HepG2 (cell line): ENCODE results near the gene CGB8. TPM values are rescaled to one million over a fixed set of nuclear protein-coding genes. Genes with fewer than 3 reads are reported as not detected.

Source experiments
- KLF13 ChIP-seq: sonication (generic); formaldehyde crosslinking; IDR thresholded peaks from 2 replicates; pipeline ENCODE4 v1.4.0; 2020; ENCODE audit warnings: mild to moderate bottlenecking, missing genetic modification reagents
- MEIS2 ChIP-seq: sonication (generic); formaldehyde crosslinking; IDR thresholded peaks from 2 replicates; pipeline ENCODE4 v1.9.0; 2021; ENCODE audit warnings: mild to moderate bottlenecking, missing genetic modification reagents
- MIXL1 ChIP-seq: IDR thresholded peaks from 2 replicates; pipeline ENCODE4 v1.6.1; 2016
- NFATC3 ChIP-seq: sonication (generic); formaldehyde crosslinking; IDR thresholded peaks from 2 replicates; pipeline ENCODE4 v1.5.1; 2020; ENCODE audit warnings: mild to moderate bottlenecking, missing genetic modification reagents
- NFYC ChIP-seq: IDR thresholded peaks from 2 replicates; pipeline ENCODE4 v1.6.1; 2016; ENCODE audit warnings: missing genetic modification reagents, missing compliant biosample characterization
- SNAI1 ChIP-seq: sonication (generic); formaldehyde crosslinking; IDR thresholded peaks from 2 replicates; pipeline ENCODE4 v1.5.0; 2020; ENCODE audit warnings: mild to moderate bottlenecking, missing genetic modification reagents, borderline replicate concordance
- TCF7L2 ChIP-seq: IDR thresholded peaks from 2 replicates; pipeline ENCODE4 v1.6.1; 2011; ENCODE audit warnings: mild to moderate bottlenecking, low read depth, low read length, moderate library complexity
- YY1 ChIP-seq: IDR thresholded peaks from 2 replicates; pipeline ENCODE4 v1.6.1; 2011; ENCODE audit warnings: low read length, low read depth, moderate library complexity, mild to moderate bottlenecking; ENCODE audit not compliant: insufficient read depth, insufficient replicate concordance
- ZKSCAN8 ChIP-seq: IDR thresholded peaks from 2 replicates; pipeline ENCODE4 v1.6.1; 2016; ENCODE audit warnings: borderline replicate concordance, missing genetic modification reagents, missing compliant biosample characterization
- ZNF549 ChIP-seq: sonication (generic); formaldehyde crosslinking; IDR thresholded peaks from 2 replicates; pipeline ENCODE4 v1.5.0; 2020; ENCODE audit warnings: missing genetic modification reagents
- ZNF616 ChIP-seq: sonication (generic); formaldehyde crosslinking; IDR thresholded peaks from 2 replicates; pipeline ENCODE4 v1.5.0; 2020; ENCODE audit warnings: low read depth, mild to moderate bottlenecking, missing genetic modification reagents
- ZNF75D ChIP-seq: sonication (generic); formaldehyde crosslinking; IDR thresholded peaks from 2 replicates; pipeline ENCODE4 v1.8.1; 2023; ENCODE audit warnings: missing genetic modification reagents, mild to moderate bottlenecking, borderline replicate concordance
- ZSCAN9 ChIP-seq: IDR thresholded peaks from 2 replicates; pipeline ENCODE4 v1.6.1; 2016; ENCODE audit warnings: borderline replicate concordance
- polyA plus RNA-seq, 8 experiments: library from polyadenylated mRNA; depleted of rRNA in 3 of 8; stranded (reverse) in 7 of 8; unstranded in 1 of 8; fragments of >200 nt; fragmentation: Illumina TruSeq in 4 of 8; extraction: Trizol in 4 of 8; gene quantifications; 2 replicates each; pipeline versions ENCODE4 v1.2.1 to v1.2.3, GENCODE V29; 2011 to 2016; ENCODE audit warnings: low read depth in 4 of 8, missing spikeins in 1 of 8, mixed read lengths in 1 of 8; ENCODE audit not compliant: insufficient read depth in 1 of 8
- total RNA-seq, 5 experiments: library from RNA; depleted of rRNA; stranded (reverse); fragments of >200 nt; fragmentation: Illumina TruSeq; extraction: Trizol; gene quantifications; 2 replicates each; pipeline ENCODE4 v1.2.3, GENCODE V29; 2016; ENCODE audit warnings: low read depth in 1 of 5
- TF ChIP-seq, protein P1 (sequence below): sonication (generic); formaldehyde crosslinking; IDR thresholded peaks from one replicate; pipeline ENCODE4 v1.5.1; 2020; ENCODE audit warnings: mild to moderate bottlenecking, missing genetic modification reagents; ENCODE audit errors: not compliant biosample characterization
- TF ChIP-seq, protein P2 (sequence below): sonication (generic); formaldehyde crosslinking; IDR thresholded peaks from 2 replicates; pipeline ENCODE4 v1.8.0; 2022; ENCODE audit warnings: mild to moderate bottlenecking, missing genetic modification reagents, borderline replicate concordance
- TF ChIP-seq, protein P3 (sequence below): sonication (generic); formaldehyde crosslinking; conservative IDR thresholded peaks from 2 replicates; pipeline ENCODE4 v1.4.0; 2020; ENCODE audit warnings: missing genetic modification reagents

The CGB8 gene
- total and polyA plus RNA-seq, 2 of the 13 experiments (the other 11 are each of a cell fraction or from before 2014, with no cell fraction given): not detected

DNA sequence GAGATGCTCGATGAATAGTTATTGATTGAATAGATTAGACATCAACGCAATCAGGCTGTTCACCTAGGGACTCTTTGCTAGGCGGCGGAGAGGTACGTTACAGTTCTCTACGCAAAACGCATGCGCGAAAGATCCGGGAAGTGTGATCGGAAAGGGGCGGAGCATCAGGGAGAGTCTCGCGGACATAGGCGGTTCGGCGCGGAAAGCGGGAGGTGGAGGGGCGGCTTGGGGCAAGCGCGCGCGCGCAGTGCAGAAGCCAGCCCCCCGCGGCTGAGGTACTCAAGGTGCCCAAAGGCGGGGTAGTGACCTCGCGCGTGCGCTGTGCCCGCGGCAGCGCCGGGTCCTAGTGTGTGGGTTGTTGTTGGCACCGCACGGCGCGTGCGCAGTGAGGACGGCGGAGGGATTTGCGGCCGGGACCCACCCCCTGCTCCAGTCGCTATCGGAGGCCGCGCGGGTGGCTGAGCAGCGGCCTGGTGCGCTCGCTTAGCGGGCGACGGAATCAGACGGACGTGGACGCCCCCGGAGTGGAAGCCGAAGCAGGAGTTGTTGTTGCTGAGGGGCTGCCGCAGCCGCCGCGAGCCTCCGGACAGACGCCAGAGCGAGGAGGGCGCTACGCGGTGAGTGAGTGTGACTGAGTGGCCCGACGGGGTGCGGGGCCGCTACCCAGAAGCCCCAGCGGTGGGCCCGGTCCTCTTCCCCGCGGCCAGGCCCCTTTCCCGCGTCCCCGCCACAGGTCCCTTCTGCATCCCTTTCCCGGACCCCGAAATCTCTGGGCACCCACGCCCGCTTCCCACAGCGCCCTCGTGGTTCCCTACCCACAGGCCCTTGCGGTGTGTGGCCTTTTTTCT, 36.3 kb upstream of the CGB8 start, which contains the start of gene SNRNP70 (continued):
- TF ChIP-seq, protein P1, sequence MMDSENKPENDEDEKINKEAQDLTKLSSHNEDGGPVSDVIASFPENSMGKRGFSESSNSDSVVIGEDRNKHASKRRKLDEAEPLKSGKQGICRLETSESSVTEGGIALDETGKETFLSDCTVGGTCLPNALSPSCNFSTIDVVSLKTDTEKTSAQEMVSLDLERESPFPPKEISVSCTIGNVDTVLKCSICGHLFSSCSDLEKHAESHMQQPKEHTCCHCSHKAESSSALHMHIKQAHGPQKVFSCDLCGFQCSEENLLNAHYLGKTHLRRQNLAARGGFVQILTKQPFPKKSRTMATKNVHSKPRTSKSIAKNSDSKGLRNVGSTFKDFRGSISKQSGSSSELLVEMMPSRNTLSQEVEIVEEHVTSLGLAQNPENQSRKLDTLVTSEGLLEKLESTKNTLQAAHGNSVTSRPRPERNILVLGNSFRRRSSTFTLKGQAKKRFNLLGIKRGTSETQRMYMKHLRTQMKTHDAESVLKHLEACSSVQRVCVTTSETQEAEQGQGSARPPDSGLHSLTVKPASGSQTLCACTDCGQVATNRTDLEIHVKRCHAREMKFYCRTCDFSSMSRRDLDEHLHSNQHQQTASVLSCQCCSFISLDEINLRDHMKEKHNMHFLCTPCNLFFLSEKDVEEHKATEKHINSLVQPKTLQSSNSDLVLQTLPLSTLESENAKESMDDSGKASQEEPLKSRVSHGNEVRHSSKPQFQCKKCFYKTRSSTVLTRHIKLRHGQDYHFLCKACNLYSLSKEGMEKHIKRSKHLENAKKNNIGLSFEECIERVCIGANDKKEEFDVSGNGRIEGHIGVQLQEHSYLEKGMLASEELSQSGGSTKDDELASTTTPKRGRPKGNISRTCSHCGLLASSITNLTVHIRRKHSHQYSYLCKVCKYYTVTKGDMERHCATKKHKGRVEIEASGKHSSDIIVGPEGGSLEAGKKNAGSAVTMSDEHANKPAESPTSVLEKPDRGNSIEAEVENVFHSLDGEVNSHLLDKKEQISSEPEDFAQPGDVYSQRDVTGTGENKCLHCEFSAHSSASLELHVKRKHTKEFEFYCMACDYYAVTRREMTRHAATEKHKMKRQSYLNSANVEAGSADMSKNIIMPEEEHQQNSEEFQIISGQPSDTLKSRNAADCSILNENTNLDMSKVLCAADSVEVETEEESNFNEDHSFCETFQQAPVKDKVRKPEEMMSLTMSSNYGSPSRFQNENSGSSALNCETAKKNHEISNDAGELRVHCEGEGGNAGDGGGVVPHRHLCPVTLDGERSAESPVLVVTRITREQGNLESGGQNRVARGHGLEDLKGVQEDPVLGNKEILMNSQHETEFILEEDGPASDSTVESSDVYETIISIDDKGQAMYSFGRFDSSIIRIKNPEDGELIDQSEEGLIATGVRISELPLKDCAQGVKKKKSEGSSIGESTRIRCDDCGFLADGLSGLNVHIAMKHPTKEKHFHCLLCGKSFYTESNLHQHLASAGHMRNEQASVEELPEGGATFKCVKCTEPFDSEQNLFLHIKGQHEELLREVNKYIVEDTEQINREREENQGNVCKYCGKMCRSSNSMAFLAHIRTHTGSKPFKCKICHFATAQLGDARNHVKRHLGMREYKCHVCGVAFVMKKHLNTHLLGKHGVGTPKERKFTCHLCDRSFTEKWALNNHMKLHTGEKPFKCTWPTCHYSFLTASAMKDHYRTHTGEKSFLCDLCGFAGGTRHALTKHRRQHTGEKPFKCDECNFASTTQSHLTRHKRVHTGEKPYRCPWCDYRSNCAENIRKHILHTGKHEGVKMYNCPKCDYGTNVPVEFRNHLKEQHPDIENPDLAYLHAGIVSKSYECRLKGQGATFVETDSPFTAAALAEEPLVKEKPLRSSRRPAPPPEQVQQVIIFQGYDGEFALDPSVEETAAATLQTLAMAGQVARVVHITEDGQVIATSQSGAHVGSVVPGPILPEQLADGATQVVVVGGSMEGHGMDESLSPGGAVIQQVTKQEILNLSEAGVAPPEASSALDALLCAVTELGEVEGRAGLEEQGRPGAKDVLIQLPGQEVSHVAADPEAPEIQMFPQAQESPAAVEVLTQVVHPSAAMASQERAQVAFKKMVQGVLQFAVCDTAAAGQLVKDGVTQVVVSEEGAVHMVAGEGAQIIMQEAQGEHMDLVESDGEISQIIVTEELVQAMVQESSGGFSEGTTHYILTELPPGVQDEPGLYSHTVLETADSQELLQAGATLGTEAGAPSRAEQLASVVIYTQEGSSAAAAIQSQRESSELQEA (CRISPR knock-in tag): no peak
- TF ChIP-seq, protein P2, sequence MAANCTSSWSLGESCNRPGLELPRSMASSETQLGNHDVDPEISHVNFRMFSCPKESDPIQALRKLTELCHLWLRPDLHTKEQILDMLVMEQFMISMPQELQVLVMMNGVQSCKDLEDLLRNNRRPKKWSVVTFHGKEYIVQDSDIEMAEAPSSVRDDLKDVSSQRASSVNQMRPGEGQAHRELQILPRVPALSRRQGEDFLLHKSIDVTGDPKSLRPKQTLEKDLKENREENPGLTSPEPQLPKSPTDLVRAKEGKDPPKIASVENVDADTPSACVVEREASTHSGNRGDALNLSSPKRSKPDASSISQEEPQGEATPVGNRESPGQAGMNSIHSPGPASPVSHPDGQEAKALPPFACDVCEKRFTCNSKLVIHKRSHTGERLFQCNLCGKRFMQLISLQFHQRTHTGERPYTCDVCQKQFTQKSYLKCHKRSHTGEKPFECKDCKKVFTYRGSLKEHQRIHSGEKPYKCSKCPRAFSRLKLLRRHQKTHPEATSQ (CRISPR knock-in tag): peak; percentile 58
- TF ChIP-seq NFATC3 (CRISPR knock-in tag): no peak
- no peak for TF ChIP-seq ZKSCAN8 (CRISPR knock-in tag)
- peak; percentile 48 for TF ChIP-seq MIXL1 (CRISPR knock-in tag)
- TF ChIP-seq, protein P3, sequence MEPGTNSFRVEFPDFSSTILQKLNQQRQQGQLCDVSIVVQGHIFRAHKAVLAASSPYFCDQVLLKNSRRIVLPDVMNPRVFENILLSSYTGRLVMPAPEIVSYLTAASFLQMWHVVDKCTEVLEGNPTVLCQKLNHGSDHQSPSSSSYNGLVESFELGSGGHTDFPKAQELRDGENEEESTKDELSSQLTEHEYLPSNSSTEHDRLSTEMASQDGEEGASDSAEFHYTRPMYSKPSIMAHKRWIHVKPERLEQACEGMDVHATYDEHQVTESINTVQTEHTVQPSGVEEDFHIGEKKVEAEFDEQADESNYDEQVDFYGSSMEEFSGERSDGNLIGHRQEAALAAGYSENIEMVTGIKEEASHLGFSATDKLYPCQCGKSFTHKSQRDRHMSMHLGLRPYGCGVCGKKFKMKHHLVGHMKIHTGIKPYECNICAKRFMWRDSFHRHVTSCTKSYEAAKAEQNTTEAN (CRISPR knock-in tag): peak; percentile 56; the same call in 1 of the 2 replicates
- TF ChIP-seq MEIS2 (CRISPR knock-in tag): peak; percentile 80
- no peak for TF ChIP-seq TCF7L2
- TF ChIP-seq ZNF616 (CRISPR knock-in tag): peak; percentile 92; the same call in 1 of the 2 replicates
- TF ChIP-seq ZNF75D (CRISPR knock-in tag): no peak
- peak; percentile 85; the same call in 1 of the 2 replicates for TF ChIP-seq SNAI1 (CRISPR knock-in tag)
- no peak for TF ChIP-seq KLF13
- TF ChIP-seq YY1: peak; percentile 44
- TF ChIP-seq NFYC (CRISPR knock-in tag): peak; percentile 25; the same call in 1 of the 2 replicates
- TF ChIP-seq ZNF549 (CRISPR knock-in tag): peak; percentile 46; the same call in 1 of the 2 replicates
- TF ChIP-seq ZSCAN9: peak; percentile 86; the same call in 1 of the 2 replicates
